Spinal cord (tissue), 10 donors: ENCODE data around the gene MARCHF6. TPM values are rescaled to one million over a fixed set of nuclear protein-coding genes. Genes with fewer than 3 reads are reported as not detected.

Source experiments
- DNase-seq, 6 donors: peaks; one replicate each; pipeline versions ENCODE4 v3.0.0 to v3.0.0-alpha.2; 2013 to 2015; ENCODE audit warnings: low spot score in 6 of 6, low read depth in 4 of 6
- H3K27ac ChIP-seq: one replicate; pipeline ENCODE4 v1.5.1; 2013; ENCODE audit warnings: low read depth, low read length, control low read depth
- H3K27me3 ChIP-seq: one replicate; pipeline ENCODE4 v1.6.1; 2013; ENCODE audit warnings: low read length; ENCODE audit not compliant: control insufficient read depth, insufficient read depth
- H3K36me3 ChIP-seq: one replicate; pipeline ENCODE4 v1.6.1; 2013; ENCODE audit warnings: low read length; ENCODE audit not compliant: control insufficient read depth, insufficient read depth
- H3K4me1 ChIP-seq: one replicate; pipeline ENCODE4 v1.6.1; 2013; ENCODE audit warnings: low read length; ENCODE audit not compliant: control insufficient read depth, insufficient read depth
- H3K4me3 ChIP-seq: one replicate; pipeline ENCODE4 v1.5.1; 2013; ENCODE audit warnings: low read depth, low read length, control low read depth
- H3K9me3 ChIP-seq: one replicate; pipeline ENCODE4 v1.6.1; 2013; ENCODE audit warnings: low read length; ENCODE audit not compliant: control insufficient read depth, insufficient read depth
- WGBS: methylation state at CpG from one replicate; pipeline ENCODE4 v1.1.5; 2013; ENCODE audit warnings: missing lambda C conversion rate; ENCODE audit not compliant: insufficient coverage; 5-methylcytosine and 5-hydroxymethylcytosine counted together
- long read RNA-seq, 4 donors: transcript quantifications; one replicate each; lab custom pipeline, GENCODE V29; 2026
- polyA plus RNA-seq, 2 donors: library from polyadenylated mRNA; unstranded; fragments of 120-200 nt; gene quantifications; one replicate each; pipeline ENCODE4 v1.2.1, GENCODE V29; 2013; ENCODE audit not compliant: insufficient read length in 2 of 2
- total RNA-seq, 2 donors: library from RNA; depleted of rRNA in 1 of 2; stranded (reverse); fragments of 120-200 nt in 1 of 2; fragments of >200 nt in 1 of 2; gene quantifications; one replicate each; pipeline versions ENCODE4 v1.2.3 to v1.2.4, GENCODE V29; 2013 to 2014
- donor health status: healthy.

Gene MARCHF6, protein sequence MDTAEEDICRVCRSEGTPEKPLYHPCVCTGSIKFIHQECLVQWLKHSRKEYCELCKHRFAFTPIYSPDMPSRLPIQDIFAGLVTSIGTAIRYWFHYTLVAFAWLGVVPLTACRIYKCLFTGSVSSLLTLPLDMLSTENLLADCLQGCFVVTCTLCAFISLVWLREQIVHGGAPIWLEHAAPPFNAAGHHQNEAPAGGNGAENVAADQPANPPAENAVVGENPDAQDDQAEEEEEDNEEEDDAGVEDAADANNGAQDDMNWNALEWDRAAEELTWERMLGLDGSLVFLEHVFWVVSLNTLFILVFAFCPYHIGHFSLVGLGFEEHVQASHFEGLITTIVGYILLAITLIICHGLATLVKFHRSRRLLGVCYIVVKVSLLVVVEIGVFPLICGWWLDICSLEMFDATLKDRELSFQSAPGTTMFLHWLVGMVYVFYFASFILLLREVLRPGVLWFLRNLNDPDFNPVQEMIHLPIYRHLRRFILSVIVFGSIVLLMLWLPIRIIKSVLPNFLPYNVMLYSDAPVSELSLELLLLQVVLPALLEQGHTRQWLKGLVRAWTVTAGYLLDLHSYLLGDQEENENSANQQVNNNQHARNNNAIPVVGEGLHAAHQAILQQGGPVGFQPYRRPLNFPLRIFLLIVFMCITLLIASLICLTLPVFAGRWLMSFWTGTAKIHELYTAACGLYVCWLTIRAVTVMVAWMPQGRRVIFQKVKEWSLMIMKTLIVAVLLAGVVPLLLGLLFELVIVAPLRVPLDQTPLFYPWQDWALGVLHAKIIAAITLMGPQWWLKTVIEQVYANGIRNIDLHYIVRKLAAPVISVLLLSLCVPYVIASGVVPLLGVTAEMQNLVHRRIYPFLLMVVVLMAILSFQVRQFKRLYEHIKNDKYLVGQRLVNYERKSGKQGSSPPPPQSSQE
- total RNA-seq (100 to 1,000 TPM; 173 to 234 TPM), polyA plus RNA-seq (100 to 1,000 TPM; 177 to 205 TPM)
- long read RNA-seq, donor 1, full-length matches to known transcripts = 19 of 73 reads
- long read RNA-seq, donor 1, partial matches to known transcripts = 54 of 73 reads
- long read RNA-seq, donor 1, other reads (novel, unspliced or antisense) = 0 of 73 reads
- long read RNA-seq, donor 2, full-length matches to known transcripts = 7 of 16 reads
- long read RNA-seq, donor 2, partial matches to known transcripts = 9 of 16 reads
- long read RNA-seq, donor 2, other reads (novel, unspliced or antisense) = 0 of 16 reads
- long read RNA-seq, donor 3, full-length matches to known transcripts = 10 of 31 reads
- long read RNA-seq, donor 3, partial matches to known transcripts = 21 of 31 reads
- long read RNA-seq, donor 3, other reads (novel, unspliced or antisense) = 0 of 31 reads
- long read RNA-seq, donor 4, full-length matches to known transcripts = 9 of 93 reads
- long read RNA-seq, donor 4, partial matches to known transcripts = 84 of 93 reads
- long read RNA-seq, donor 4, other reads (novel, unspliced or antisense) = 0 of 93 reads

DNA sequence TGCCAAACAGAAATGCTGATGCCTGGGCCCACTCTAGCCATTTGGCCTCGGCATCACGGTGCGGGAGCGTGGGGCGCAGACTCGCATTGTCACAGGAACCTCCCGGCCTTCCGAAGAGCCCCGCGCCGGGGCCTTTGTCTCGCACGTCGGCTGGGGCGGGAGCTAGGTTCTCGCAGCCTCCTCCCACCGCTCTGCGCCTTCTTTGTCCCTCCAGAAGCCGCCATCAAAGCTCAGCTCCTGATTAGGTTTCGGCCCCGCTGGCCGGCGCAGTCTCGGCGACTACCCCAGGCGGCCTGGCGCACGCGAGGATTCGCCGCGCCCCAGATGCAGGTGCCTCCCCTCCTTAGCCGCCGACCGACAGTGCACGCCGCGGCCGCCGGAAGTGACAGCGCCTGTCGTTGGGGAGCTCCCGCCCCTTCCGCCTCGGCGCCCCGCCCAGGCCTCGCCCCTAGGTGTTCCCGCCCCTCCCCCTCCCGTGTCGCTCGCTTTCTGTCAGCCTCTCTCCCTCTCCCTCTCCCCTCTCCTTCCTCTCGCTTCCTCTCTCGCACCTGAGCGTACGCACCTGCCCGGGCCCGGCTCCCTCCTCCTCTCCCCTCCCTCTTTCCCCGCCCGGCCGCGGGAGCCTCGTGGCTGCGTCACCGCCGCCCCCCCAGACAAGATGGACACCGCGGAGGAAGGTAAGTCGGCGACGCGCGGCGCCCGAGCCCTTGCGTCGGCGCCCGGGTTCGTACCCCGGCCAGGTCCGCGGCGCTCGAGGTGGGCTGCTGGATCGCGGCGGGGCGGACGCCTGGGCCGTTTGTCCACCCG, at the start of gene MARCHF6:
MARCHF6 (plus strand) TSS at position 455 of the 807 bp plus-strand sequence; CDS start at position 659, 204 bp downstream.
- H3K4me1 ChIP-seq = peaks cover 11% of the 10 kb centered on the region
- H3K36me3 ChIP-seq = no peaks in the 10 kb centered on the region
- 0% methylated on average over 79 of the region's 92 CpGs for WGBS
- H3K4me3 ChIP-seq = peak within 1 kb of the TSS; percentile 95
- H3K27me3 ChIP-seq = no peaks in the 10 kb centered on the region
- H3K9me3 ChIP-seq = no peaks in the 10 kb centered on the region
- H3K27ac ChIP-seq = peak within 1 kb of the TSS; percentile 99
- peak in 5 of 6 donors; percentile 82 to 98 (median 92) for DNase-seq

DNA sequence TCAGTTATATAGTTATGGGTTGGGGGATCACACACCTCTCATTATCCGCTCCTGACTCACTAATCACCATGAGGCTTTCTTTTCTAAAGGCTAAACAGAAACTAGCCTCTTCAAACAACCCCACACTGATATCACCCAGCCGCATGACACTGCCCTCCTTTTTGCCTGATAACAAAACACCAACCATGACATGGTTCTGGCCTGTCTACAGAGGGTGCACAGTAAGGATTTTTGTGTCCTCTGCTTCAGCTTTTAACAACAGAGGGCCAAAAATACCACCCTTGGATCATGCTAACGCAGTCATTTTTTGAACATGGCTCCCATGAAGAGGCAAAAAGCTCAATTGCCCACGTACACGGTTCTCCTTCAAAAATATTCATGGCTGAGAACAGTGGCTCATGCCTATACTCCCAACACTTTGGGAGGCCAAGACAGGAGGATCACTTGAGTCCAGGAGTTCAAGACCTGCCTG, 49.8 kb upstream of the MARCHF6 start:
- Histone ChIP-seq H3K27me3 (no peaks in the 10 kb centered on the region), H3K9me3 (no peaks in the 10 kb centered on the region), H3K4me1 (peaks cover 15% of the 10 kb centered on the region), H3K4me3 (no peak overlapping the region), H3K27ac (no peak overlapping the region), H3K36me3 (no peaks in the 10 kb centered on the region)
- 95% methylated on average over 4 of the region's 5 CpGs for WGBS
- no peak for DNase-seq

DNA sequence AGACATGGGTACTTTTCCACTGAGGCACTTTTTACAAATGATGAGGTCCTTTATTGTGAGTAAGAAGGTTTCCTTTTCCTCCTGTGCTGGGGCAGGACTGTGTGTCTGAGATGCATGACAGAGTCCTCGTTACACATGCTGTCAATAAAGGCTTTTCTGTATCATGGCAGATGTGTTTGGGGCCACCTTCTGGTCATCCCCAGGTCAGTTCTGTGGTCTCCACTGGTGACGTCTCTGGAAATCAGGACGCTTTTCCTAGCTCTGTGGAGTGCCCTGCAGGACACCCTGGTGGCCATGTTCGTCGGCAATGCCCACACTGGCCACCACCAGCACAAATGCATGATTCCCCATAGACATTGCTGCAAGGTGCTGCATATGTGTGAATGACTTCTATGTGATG, 48.6 kb upstream of the MARCHF6 start:
- no peaks in the 10 kb centered on the region for H3K36me3 ChIP-seq
- 89% methylated on average over 3 of the region's 5 CpGs for whole genome bisulfite sequencing
- H3K4me3 ChIP-seq = no peak overlapping the region
- H3K27ac ChIP-seq = no peak overlapping the region
- H3K9me3 ChIP-seq = no peaks in the 10 kb centered on the region
- H3K4me1 ChIP-seq = peaks cover 15% of the 10 kb centered on the region
- no peak for DNase-seq
- no peaks in the 10 kb centered on the region for H3K27me3 ChIP-seq

DNA sequence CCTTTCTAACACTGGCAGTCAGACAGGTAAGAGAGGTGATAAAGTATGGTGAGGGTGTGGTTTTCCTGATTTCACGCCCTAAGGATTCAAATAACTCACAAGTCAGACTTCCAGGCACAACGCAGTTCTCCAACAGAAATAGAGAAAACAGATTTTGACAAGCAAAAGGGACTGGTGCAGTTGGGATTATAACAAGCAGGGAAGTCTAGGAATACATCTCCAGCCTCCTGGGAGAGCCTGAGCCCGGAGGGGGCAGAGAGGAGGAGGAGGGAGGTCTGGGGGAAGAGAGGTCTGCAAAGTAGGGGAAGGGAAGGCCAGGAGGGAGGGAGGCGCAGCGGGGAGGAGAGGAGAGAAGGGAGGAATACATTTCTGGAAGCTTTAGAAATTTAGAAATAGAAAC, 47.4 kb upstream of the MARCHF6 start:
- Histone ChIP-seq H3K36me3 (no peaks in the 10 kb centered on the region), H3K27ac (peak overlapping the region; percentile 35)
- WGBS = 61% methylated on average over 3 of the region's 5 CpGs

DNA sequence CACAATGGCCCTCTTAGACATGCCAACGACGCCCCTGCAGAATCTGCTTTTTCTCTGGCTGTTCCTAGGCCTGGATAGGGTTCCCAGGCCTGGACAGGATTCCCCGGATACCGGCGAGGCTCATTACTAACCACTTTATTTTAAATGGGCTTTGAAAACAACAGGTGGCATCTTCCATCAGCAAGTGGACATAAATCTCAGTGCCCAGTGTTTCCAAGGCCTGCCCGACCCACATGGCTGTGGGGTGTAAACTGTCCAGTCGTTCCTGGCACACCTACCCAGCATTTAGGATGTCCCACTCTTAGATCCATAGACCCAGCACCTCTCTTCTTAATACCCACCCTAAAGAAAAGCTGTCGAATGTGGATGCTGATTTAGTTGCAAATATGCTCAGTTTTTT, 46.7 kb upstream of the MARCHF6 start:
- H3K4me3 ChIP-seq = peak overlapping the region; percentile 54

More for the DNA sequence above, 47.4 kb upstream of the MARCHF6 start:
- H3K27me3 ChIP-seq = no peaks in the 10 kb centered on the region
- H3K4me3 ChIP-seq = peak overlapping the region; percentile 54
- H3K9me3 ChIP-seq = no peaks in the 10 kb centered on the region
- no peak for DNase-seq
- H3K4me1 ChIP-seq = peaks cover 15% of the 10 kb centered on the region

DNA sequence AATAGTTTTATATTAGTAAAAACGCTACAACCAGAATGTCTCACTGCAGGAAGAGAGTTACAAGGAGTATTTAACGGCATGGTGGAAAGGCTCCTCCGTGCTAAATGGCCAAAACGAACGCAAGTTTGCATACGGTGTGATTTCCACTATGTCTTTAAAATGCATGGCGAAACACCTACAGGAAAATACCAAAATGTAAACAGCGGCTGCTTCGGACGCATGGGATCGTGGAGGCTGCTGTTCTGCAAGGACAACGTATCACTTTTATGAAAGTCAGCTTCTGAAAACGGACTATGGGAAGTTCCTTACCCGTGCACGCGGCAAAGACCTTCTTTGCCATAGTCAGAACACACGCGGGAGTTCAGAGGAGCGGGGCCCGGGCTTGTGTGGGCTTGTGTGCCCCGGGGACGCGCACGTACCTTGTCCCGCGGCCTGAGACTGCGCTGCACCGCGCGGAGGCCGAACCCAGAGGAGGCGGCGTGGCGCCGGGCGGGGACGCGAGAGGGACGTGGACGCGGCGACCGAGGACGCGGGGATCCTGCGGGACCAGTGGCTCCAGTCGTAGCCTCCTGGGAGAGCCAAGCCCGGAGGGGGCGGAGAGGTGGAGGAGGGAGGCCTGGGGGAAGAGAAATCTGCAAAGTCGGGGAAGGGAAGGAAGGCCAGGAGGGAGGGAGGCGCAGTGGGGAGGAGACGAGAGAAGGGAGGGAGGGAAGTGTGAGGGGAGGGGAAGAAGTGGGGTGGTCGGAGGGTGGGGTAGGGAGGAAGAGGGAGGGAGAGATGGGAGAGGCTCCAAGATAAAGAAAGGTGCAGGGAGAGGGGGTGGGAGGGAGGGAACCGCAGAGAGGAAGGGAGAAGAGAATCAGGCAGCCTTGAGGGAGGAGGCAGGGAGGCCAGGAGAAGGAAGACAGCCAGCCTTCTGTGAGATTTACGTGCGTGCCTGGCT, 46.0 kb upstream of the MARCHF6 start, which contains the start of gene CMBL:
CMBL (minus strand) TSS at position 697 of the 943 bp plus-strand sequence. CDS start 17,140 bp downstream, outside the sequence.
- Histone ChIP-seq H3K4me1 (peaks cover 8% of the 10 kb centered on the region), H3K4me3 (peak within 1 kb of the TSS; percentile 54), H3K27ac (peak within 1 kb of the TSS; percentile 44), H3K27me3 (no peaks in the 10 kb centered on the region), H3K36me3 (no peaks in the 10 kb centered on the region), H3K9me3 (no peaks in the 10 kb centered on the region)
- under 1% methylated on average over 52 of the region's 56 CpGs for WGBS
- peak in 2 of 6 donors; percentile 76 to 78 for DNase-seq

More for the DNA sequence above, 46.7 kb upstream of the MARCHF6 start:
- 44% methylated on average over 7 of the region's 8 CpGs for WGBS
- no peaks in the 10 kb centered on the region for H3K27me3 ChIP-seq
- H3K9me3 ChIP-seq = no peaks in the 10 kb centered on the region
- peaks cover 14% of the 10 kb centered on the region for H3K4me1 ChIP-seq
- peak overlapping the region; percentile 35 for H3K27ac ChIP-seq
- DNase-seq = no peak
- H3K36me3 ChIP-seq = no peaks in the 10 kb centered on the region

DNA sequence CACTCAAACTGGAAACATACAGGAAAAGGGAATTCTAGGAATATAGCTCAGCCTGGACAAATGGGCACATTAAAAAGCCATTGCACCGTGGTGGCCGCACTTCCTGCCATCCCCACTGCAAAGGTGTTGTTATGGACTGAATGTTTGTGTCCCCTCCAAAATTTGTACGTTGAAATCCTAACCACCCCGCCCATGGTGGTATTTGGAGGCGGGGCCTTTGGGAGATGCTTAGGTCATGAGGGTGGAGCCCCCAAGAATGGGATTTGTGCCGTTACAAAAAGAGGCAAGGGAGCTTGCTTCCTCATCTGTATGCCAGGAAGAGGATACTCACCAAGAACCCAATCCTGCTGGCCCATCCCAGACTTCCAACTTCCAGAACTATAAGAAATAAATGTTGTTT, 44.7 kb upstream of the MARCHF6 start:
- Histone ChIP-seq H3K36me3 (no peaks in the 10 kb centered on the region), H3K4me1 (peaks cover 8% of the 10 kb centered on the region), H3K27ac (no peak overlapping the region), H3K4me3 (no peak overlapping the region), H3K27me3 (no peaks in the 10 kb centered on the region), H3K9me3 (no peaks in the 10 kb centered on the region)
- 94% methylated on average over 5 of the region's 6 CpGs for WGBS
- no peak for DNase-seq
